ENCODE results near the gene AKR1B15. TPM values are rescaled to one million over a fixed set of nuclear protein-coding genes. Genes with fewer than 3 reads are reported as not detected.

AKR1B15 gene
- not detected for total RNA-seq

DNA sequence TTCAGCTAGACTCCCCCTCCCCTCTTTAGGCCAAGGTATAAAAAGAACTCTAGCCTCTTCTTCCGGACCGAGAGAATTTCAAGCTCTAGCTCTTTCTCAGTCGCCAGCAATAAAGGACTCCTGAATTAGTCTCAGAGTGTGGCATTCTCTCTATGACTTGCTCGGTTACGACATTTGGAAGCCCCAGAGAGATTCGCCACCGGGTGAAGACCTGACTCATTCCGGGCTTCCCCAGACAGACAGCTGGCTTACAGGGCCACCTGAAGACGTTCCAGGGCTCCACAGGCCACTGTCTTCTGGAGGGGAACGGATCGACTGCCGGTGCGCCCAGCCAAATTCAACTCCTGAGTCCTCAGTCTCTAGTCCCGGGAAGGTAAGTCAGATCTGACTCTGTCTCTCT is at the start of gene AKR1B15:
AKR1B15 (plus strand) TSS at position 234 of the 400 bp plus-strand sequence. CDS start 15,510 bp downstream, outside the sequence.

Other genes starting within 250 kb of the AKR1B15 start
- gene SLC35B4, start 232.2 kb upstream of the AKR1B15 start, total RNA-seq, result 21.0 TPM
- gene AKR1B1, start 90.0 kb upstream of the AKR1B15 start, total RNA-seq, result 46.8 TPM
- 0.12 TPM for gene AKR1B10, start 21.5 kb upstream of the AKR1B15 start, total RNA-seq
- gene BPGM, start 97.7 kb downstream of the AKR1B15 start, total RNA-seq, result 68.5 TPM
- 167 TPM for gene CALD1, start 230.5 kb downstream of the AKR1B15 start, total RNA-seq